ENCODE measurements around the gene ACSS1.
A peak's percentile ranks its signal among the peaks of the same experiment; 100 is the strongest.

Gene ACSS1

GRCh38 chr20:24994186-24994465 lies 63.8 kb downstream of the ACSS1 start:
- TF ChIP-seq EZH2phosphoT487 (IDR thresholded peaks at IDR 0.05; ENCODE audit: borderline replicate concordance, low read length) (no peak), CTCF (IDR thresholded peaks at IDR 0.05; ENCODE audit: low read depth, low read length, poor library complexity, severe bottlenecking) (no peak)
- Histone ChIP-seq H3K4me2 (ENCODE audit: low read length) (peak overlapping the region; percentile 99; the same call in 1 of the 2 replicates), H3K4me3 (ENCODE audit: low read length) (no peak overlapping the region)

GRCh38 chr20:24993337-24994185 lies 64.4 kb downstream of the ACSS1 start:
- H3K4me3 ChIP-seq (ENCODE audit: low read length), result peak overlapping the region; percentile 98
- H3K4me1 ChIP-seq (ENCODE audit: control insufficient read depth, low read length), result peaks cover 37% of the 10 kb centered on the region
- no peaks in the 10 kb centered on the region for H3K9me2 ChIP-seq (replicated peaks; ENCODE audit: control insufficient read depth, low read length)
- no peak for TF ChIP-seq EZH2phosphoT487 (IDR thresholded peaks at IDR 0.05; ENCODE audit: borderline replicate concordance, low read length)
- TF ChIP-seq CTCF (IDR thresholded peaks at IDR 0.05; ENCODE audit: low read depth, low read length, poor library complexity, severe bottlenecking), result no peak
- H4K20me1 ChIP-seq (ENCODE audit: control insufficient read depth, insufficient read depth, low read depth, low read length), result peaks cover 6% of the 10 kb centered on the region; the same call in 1 of the 2 replicates
- peaks cover 13% of the 10 kb centered on the region; the same call in 1 of the 2 replicates for H3K36me3 ChIP-seq (ENCODE audit: control insufficient read depth, low read length)
- H3K9me3 ChIP-seq (ENCODE audit: control insufficient read depth, insufficient read depth, low read length), result no peaks in the 10 kb centered on the region
- H3K27me3 ChIP-seq (ENCODE audit: control insufficient read depth, low read length), result peaks cover 27% of the 10 kb centered on the region
- peak overlapping the region; percentile 99 for H3K4me2 ChIP-seq (ENCODE audit: low read length)
- H3K79me2 ChIP-seq (ENCODE audit: control insufficient read depth, low read length), result peaks cover 39% of the 10 kb centered on the region
- H3K27ac ChIP-seq (ENCODE audit: low read depth, low read length), result peak overlapping the region; percentile 68
- no peaks in the 10 kb centered on the region for H3F3A ChIP-seq (ENCODE audit: control insufficient read depth, insufficient read depth)

More at GRCh38 chr20:24994186-24994465, 63.8 kb downstream of the ACSS1 start:
- H4K20me1 ChIP-seq (ENCODE audit: control insufficient read depth, insufficient read depth, low read depth, low read length), result peaks cover 6% of the 10 kb centered on the region; the same call in 1 of the 2 replicates
- peaks cover 11% of the 10 kb centered on the region; the same call in 1 of the 2 replicates for H3K36me3 ChIP-seq (ENCODE audit: control insufficient read depth, low read length)
- H3K27ac ChIP-seq (ENCODE audit: low read depth, low read length), result no peak overlapping the region
- H3K9me3 ChIP-seq (ENCODE audit: control insufficient read depth, insufficient read depth, low read length), result no peaks in the 10 kb centered on the region
- peaks cover 40% of the 10 kb centered on the region for H3K4me1 ChIP-seq (ENCODE audit: control insufficient read depth, low read length)
- no peaks in the 10 kb centered on the region for H3K9me2 ChIP-seq (replicated peaks; ENCODE audit: control insufficient read depth, low read length)
- peaks cover 33% of the 10 kb centered on the region for H3K27me3 ChIP-seq (ENCODE audit: control insufficient read depth, low read length)
- H3F3A ChIP-seq (ENCODE audit: control insufficient read depth, insufficient read depth), result no peaks in the 10 kb centered on the region
- H3K79me2 ChIP-seq (ENCODE audit: control insufficient read depth, low read length), result peaks cover 34% of the 10 kb centered on the region

GRCh38 chr20:24992487-24993205 lies 65.3 kb downstream of the ACSS1 start, which contains the start of gene APMAP:
Gene APMAP (minus strand): TSS chr20:24992751. CDS start chr20:24992688, 63 bp downstream.
- Histone ChIP-seq H3K9me3 (ENCODE audit: control insufficient read depth, insufficient read depth, low read length) (no peaks in the 10 kb centered on the region), H3K9me2 (replicated peaks; ENCODE audit: control insufficient read depth, low read length) (no peaks in the 10 kb centered on the region), H4K20me1 (ENCODE audit: control insufficient read depth, insufficient read depth, low read depth, low read length) (peaks cover 6% of the 10 kb centered on the region; the same call in 1 of the 2 replicates), H3K27ac (ENCODE audit: low read depth, low read length) (peak within 1 kb of the TSS; percentile 68), H3F3A (ENCODE audit: control insufficient read depth, insufficient read depth) (no peaks in the 10 kb centered on the region), H3K36me3 (ENCODE audit: control insufficient read depth, low read length) (peaks cover 13% of the 10 kb centered on the region), H3K4me1 (ENCODE audit: control insufficient read depth, low read length) (peaks cover 36% of the 10 kb centered on the region), H3K4me2 (ENCODE audit: low read length) (peak within 1 kb of the TSS; percentile 99), H3K27me3 (ENCODE audit: control insufficient read depth, low read length) (peaks cover 18% of the 10 kb centered on the region), H3K4me3 (ENCODE audit: low read length) (peak within 1 kb of the TSS; percentile 98), H3K79me2 (ENCODE audit: control insufficient read depth, low read length) (peaks cover 48% of the 10 kb centered on the region)
- TF ChIP-seq EZH2phosphoT487 (IDR thresholded peaks at IDR 0.05; ENCODE audit: borderline replicate concordance, low read length) (no peak), CTCF (IDR thresholded peaks at IDR 0.05; ENCODE audit: low read depth, low read length, poor library complexity, severe bottlenecking) (no peak)

Measured in DOHH2 (cell line).